ENCODE measurements around the gene EVA1B.

GRCh38 chr1:36306902-36307456 is 16.5 kb downstream of the EVA1B start:
- no peak for TF ChIP-seq EP300 (IDR thresholded peaks at IDR 0.05)
- TF ChIP-seq CTCF (IDR thresholded peaks at IDR 0.05) = no peak

Measured in stomach (tissue), 4 donors.